ENCODE results near the gene FRMPD2. TPM values are rescaled to one million over a fixed set of nuclear protein-coding genes. Genes with fewer than 3 reads are reported as not detected.

The FRMPD2 gene
- total RNA-seq, 1 experiment from 2014 or later: 0.30 TPM

DNA sequence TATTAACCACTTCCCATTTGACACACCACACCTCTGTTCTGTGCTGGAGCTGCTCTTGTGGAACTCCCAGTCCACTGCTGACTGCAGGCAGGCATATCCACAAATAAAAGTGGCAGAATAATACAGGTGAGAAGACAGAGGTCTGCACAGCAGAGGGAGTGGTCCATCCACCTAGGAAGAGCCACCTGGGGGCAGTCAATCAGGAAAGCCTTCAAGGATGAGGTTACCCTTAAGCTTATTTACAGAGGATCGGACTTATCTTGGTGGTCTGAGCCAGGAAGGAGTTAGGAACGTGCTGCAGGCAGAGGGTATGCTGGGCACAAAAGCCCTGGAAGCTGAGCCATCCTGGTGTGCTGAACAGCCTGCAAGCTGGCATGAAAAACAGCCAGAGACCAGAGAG lies 78.7 kb downstream of the FRMPD2 start (continued):
- TF ChIP-seq, protein P1, sequence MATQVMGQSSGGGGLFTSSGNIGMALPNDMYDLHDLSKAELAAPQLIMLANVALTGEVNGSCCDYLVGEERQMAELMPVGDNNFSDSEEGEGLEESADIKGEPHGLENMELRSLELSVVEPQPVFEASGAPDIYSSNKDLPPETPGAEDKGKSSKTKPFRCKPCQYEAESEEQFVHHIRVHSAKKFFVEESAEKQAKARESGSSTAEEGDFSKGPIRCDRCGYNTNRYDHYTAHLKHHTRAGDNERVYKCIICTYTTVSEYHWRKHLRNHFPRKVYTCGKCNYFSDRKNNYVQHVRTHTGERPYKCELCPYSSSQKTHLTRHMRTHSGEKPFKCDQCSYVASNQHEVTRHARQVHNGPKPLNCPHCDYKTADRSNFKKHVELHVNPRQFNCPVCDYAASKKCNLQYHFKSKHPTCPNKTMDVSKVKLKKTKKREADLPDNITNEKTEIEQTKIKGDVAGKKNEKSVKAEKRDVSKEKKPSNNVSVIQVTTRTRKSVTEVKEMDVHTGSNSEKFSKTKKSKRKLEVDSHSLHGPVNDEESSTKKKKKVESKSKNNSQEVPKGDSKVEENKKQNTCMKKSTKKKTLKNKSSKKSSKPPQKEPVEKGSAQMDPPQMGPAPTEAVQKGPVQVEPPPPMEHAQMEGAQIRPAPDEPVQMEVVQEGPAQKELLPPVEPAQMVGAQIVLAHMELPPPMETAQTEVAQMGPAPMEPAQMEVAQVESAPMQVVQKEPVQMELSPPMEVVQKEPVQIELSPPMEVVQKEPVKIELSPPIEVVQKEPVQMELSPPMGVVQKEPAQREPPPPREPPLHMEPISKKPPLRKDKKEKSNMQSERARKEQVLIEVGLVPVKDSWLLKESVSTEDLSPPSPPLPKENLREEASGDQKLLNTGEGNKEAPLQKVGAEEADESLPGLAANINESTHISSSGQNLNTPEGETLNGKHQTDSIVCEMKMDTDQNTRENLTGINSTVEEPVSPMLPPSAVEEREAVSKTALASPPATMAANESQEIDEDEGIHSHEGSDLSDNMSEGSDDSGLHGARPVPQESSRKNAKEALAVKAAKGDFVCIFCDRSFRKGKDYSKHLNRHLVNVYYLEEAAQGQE (IDR thresholded peaks at IDR 0.05; ENCODE audit: low read depth): no peak
- no peak for TF ChIP-seq EGR1 (IDR thresholded peaks at IDR 0.05; ENCODE audit: low read depth)

DNA sequence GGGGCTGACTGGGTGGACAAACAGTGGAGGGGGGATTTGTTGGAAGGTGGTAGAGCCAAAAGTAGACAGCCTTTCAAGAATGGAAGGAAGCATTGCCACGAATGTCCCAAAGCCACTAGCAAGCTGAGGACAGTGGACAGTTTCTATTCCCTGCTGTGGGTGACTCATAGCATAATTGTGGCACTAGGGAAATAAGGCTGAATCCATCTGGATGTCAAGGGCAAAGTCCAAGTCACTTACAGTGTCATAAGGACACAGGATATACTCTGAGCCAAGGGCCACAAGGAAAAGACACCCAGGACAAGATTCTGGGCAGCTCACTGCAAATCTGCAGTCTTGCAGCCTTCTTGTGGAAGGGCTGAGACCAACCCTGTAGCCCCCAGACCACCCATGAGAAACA lies 79.7 kb downstream of the FRMPD2 start:
- H3K9me2 ChIP-seq (ENCODE audit: insufficient read depth): no peaks in the 10 kb centered on the region
- H3K4me3 ChIP-seq (replicated peaks in 1 of 2; ENCODE audit: low read depth in 1 of 2, low read length in 2 of 2): peak overlapping the region in 1 of 2 experiments; percentile 30; a peak in 1 of 4 replicates
- ATAC-seq (peak; percentile 79), DNase-seq (ENCODE audit: low read depth, low spot score) (peak; percentile 47)
- BruUV-seq (replicated peaks): no TSS peak
- H3K27me3 ChIP-seq (ENCODE audit: insufficient read depth, low read length): no peaks in the 10 kb centered on the region
- H3K36me3 ChIP-seq (ENCODE audit: control insufficient read depth in 1 of 2, insufficient read depth in 2 of 2, low read length in 2 of 2): no peaks in the 10 kb centered on the region
- intact Hi-C loops (cut with micrococcal nuclease): no loop called here
- ChIA-PET POLR2A (no interaction called here), CTCF (no interaction called here), RAD21 (ENCODE audit: low non-redundant PET in 1 of 2, low total read pairs in 2 of 2, uncharacterized antibody in 2 of 2, unreplicated experiment in 2 of 2) (no interaction called here)
- no peak overlapping the region for H3K27ac ChIP-seq (ENCODE audit: low read depth, low read length)
- H4K20me1 ChIP-seq (ENCODE audit: insufficient read depth): no peaks in the 10 kb centered on the region
- peak overlapping the region; percentile 71 for H3K4me2 ChIP-seq (ENCODE audit: low read length)
- H3K9me3 ChIP-seq (ENCODE audit: control insufficient read depth in 1 of 2, insufficient read depth in 1 of 2, low read depth in 1 of 2, low read length in 2 of 2): no peaks in the 10 kb centered on the region
- peaks cover 10 to 16% of the 10 kb centered on the region in 2 experiments for H3K4me1 ChIP-seq (ENCODE audit: control insufficient read depth in 1 of 2, insufficient read depth in 2 of 2, low read length in 2 of 2)
- H3K79me2 ChIP-seq (ENCODE audit: insufficient read depth, low read length): no peaks in the 10 kb centered on the region
- TF ChIP-seq FOSL1 (IDR thresholded peaks at IDR 0.05; ENCODE audit: low read depth): peak; percentile 48
- no peak for TF ChIP-seq POLR2A (IDR thresholded peaks at IDR 0.05; ENCODE audit: borderline replicate concordance, extremely low read depth, insufficient read depth, insufficient read length)
- 0 out of 2 replicates have a peak, but pooled peaks have one; percentile 39 for TF ChIP-seq CBX3 (IDR thresholded peaks at IDR 0.05; ENCODE audit: low read depth)
- peak; percentile 47; the same call in 1 of the 2 replicates for TF ChIP-seq JUND (IDR thresholded peaks at IDR 0.05)
- H2AFZ ChIP-seq (ENCODE audit: low read depth, low read length, poor library complexity, severe bottlenecking): no peak overlapping the region
- no peak overlapping the region for H3K9ac ChIP-seq (ENCODE audit: low read length)
